A673 (cell line): ENCODE measurements around the gene TPM3. TPM values are rescaled to one million over a fixed set of nuclear protein-coding genes. Genes with fewer than 3 reads are reported as not detected.
"Not testable (repeated sequence)": the region's sequence is repeated elsewhere in the genome, so short reads cannot be mapped to it uniquely, and the experiment has no call there.

Experiments used
- BruUV-seq: library from RNA; stranded (reverse); fragments of 400-500 nt; replicated peaks from 2 replicates; lab custom pipeline; 2021; lab: Mats Ljungman, UMichigan
- CTCF ChIA-PET: fragments of 300-600 bp; sonication (Branson Sonifier 250); formaldehyde crosslinking; loops from one replicate; lab custom pipeline; 2022; ENCODE audit warnings: antibody characterized with exemption; lab: Charles Lee
- POLR2A ChIA-PET: fragments of 300-600 bp; sonication (Branson Sonifier 250); formaldehyde crosslinking; loops from one replicate; lab custom pipeline; 2022; ENCODE audit warnings: antibody characterized with exemption; ENCODE audit not compliant: low non-redundant PET; lab: Charles Lee
- DNase-seq: peaks from one replicate; pipeline ENCODE4 v3.0.0-alpha.2; 2015; ENCODE audit warnings: low spot score
- H3K27ac ChIP-seq: fragments of 200-600 bp; sonication (generic); 2 replicates; pipeline ENCODE4 v1.5.1; 2016; ENCODE audit warnings: mixed run types, low read depth, mild to moderate bottlenecking, mixed read lengths, antibody characterized with exemption, low read length; ENCODE audit not compliant: poor library complexity, severe bottlenecking
- H3K27me3 ChIP-seq: fragments of 200-600 bp; sonication (generic); replicated peaks from 2 replicates; pipeline ENCODE4 v1.6.1; 2017; ENCODE audit warnings: mixed run types, low read depth, mild to moderate bottlenecking, mixed read lengths, antibody characterized with exemption, low read length; ENCODE audit not compliant: insufficient read depth, poor library complexity
- H3K36me3 ChIP-seq: fragments of 200-600 bp; sonication (generic); 2 replicates; pipeline ENCODE4 v1.6.1; 2016; ENCODE audit warnings: mixed run types, mild to moderate bottlenecking, mixed read lengths, antibody characterized with exemption, low read length; ENCODE audit not compliant: insufficient read depth, poor library complexity, severe bottlenecking
- H3K4me1 ChIP-seq: fragments of 200-600 bp; sonication (generic); 2 replicates; pipeline ENCODE4 v1.6.1; 2017; ENCODE audit warnings: mixed run types, mild to moderate bottlenecking, mixed read lengths, antibody characterized with exemption, low read length; ENCODE audit not compliant: insufficient read depth, poor library complexity, severe bottlenecking
- H3K4me3 ChIP-seq: fragments of 200-600 bp; sonication (generic); 2 replicates; pipeline ENCODE4 v1.5.1; 2016; ENCODE audit warnings: low read depth, mixed run types, mild to moderate bottlenecking, mixed read lengths, low read length; ENCODE audit not compliant: poor library complexity, severe bottlenecking
- H3K9me3 ChIP-seq: fragments of 200-600 bp; sonication (generic); 2 replicates; pipeline ENCODE4 v1.6.1; 2016; ENCODE audit warnings: mixed run types, low read depth, mild to moderate bottlenecking, mixed read lengths, antibody characterized with exemption, low read length; ENCODE audit not compliant: poor library complexity, severe bottlenecking
- EZH2 ChIP-seq: fragments of 200-600 bp; sonication (generic); IDR thresholded peaks from 2 replicates; pipeline ENCODE4 v1.6.1; 2017; ENCODE audit warnings: borderline replicate concordance, low read depth, mild to moderate bottlenecking, mixed read lengths, antibody characterized with exemption, low read length; ENCODE audit not compliant: poor library complexity, severe bottlenecking
- intact Hi-C: fragments of 100-400 bp; cut with micrococcal nuclease; formaldehyde crosslinking; loops from one replicate; pipeline ENCODE4 v1.10.0; 2022; ENCODE audit not compliant: unreplicated experiment
- total RNA-seq: library from RNA; stranded (reverse); gene quantifications from 2 replicates; pipeline ENCODE4 v1.2.3, GENCODE V29; 2021
- TF ChIP-seq, protein P1 (sequence below): fragments of 300-800, 200-600 bp; sonication (generic); conservative IDR thresholded peaks from 2 replicates; pipeline ENCODE4 v1.5.1; 2017; ENCODE audit warnings: low read depth, mild to moderate bottlenecking, antibody characterized with exemption, low read length, moderate library complexity, mixed read lengths

TPM3 gene
- total RNA-seq, 1 experiment from 2014 or later = 746 TPM

GRCh38 chr1:154154053-154154452 is 37.8 kb downstream of the TPM3 start:
- Histone ChIP-seq H3K27me3 (no peaks in the 10 kb centered on the region), H3K27ac (no peak overlapping the region), H3K9me3 (no peaks in the 10 kb centered on the region), H3K36me3 (peaks cover 35% of the 10 kb centered on the region), H3K4me3 (no peak overlapping the region), H3K4me1 (peaks cover 6% of the 10 kb centered on the region)
- DNase-seq = no peak
- no TSS peak for BruUV-seq
- ChIA-PET POLR2A (no interaction called here), CTCF (no interaction called here)
- intact Hi-C loops = no loop called here
- TF ChIP-seq, protein P1, sequence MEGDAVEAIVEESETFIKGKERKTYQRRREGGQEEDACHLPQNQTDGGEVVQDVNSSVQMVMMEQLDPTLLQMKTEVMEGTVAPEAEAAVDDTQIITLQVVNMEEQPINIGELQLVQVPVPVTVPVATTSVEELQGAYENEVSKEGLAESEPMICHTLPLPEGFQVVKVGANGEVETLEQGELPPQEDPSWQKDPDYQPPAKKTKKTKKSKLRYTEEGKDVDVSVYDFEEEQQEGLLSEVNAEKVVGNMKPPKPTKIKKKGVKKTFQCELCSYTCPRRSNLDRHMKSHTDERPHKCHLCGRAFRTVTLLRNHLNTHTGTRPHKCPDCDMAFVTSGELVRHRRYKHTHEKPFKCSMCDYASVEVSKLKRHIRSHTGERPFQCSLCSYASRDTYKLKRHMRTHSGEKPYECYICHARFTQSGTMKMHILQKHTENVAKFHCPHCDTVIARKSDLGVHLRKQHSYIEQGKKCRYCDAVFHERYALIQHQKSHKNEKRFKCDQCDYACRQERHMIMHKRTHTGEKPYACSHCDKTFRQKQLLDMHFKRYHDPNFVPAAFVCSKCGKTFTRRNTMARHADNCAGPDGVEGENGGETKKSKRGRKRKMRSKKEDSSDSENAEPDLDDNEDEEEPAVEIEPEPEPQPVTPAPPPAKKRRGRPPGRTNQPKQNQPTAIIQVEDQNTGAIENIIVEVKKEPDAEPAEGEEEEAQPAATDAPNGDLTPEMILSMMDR = no peak
- no peak for TF ChIP-seq EZH2

DNA sequence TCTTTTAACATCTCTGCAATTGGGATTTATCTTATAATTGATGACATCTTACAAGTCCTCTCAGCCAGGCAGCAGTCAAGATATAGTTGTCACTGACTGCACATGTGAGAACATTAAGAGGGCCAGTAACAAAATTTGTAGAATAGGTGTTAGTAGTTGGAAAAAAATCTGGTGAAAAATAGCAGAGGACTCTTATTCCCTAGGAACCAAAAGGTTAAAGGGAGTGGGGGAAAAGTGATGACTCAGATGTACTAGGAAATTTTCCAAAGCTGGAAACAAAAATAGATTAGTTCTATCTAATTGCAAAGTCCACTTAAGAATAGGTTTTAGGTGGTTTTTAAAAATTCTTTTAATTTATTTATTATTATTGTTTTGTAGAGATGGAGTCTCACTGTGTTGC is 40.6 kb downstream of the TPM3 start:
- POLR2A ChIA-PET = no interaction called here
- TF ChIP-seq EZH2 = no peak
- TF ChIP-seq, protein P1 = no peak

GRCh38 chr1:154148807-154149206 is 43.1 kb downstream of the TPM3 start:
- intact Hi-C loops = no loop called here
- ChIA-PET CTCF (no interaction called here), POLR2A (no interaction called here)
- Histone ChIP-seq H3K4me3 (no peak overlapping the region), H3K9me3 (no peaks in the 10 kb centered on the region), H3K4me1 (no peaks in the 10 kb centered on the region), H3K27me3 (no peaks in the 10 kb centered on the region), H3K27ac (no peak overlapping the region), H3K36me3 (no peaks in the 10 kb centered on the region)
- no peak for TF ChIP-seq EZH2
- TF ChIP-seq, protein P1 = no peak
- no TSS peak for BruUV-seq
- no peak for DNase-seq

More for the DNA sequence above, 40.6 kb downstream of the TPM3 start:
- CTCF ChIA-PET = interaction anchor here (0.6 kb wide), 1 partner anchor 42 kb away, joined by 4 read pairs; no protein-coding TSS in a partner anchor
- Histone ChIP-seq H3K4me1 (no peaks in the 10 kb centered on the region), H3K27ac (no peak overlapping the region), H3K9me3 (no peaks in the 10 kb centered on the region), H3K27me3 (no peaks in the 10 kb centered on the region), H3K4me3 (no peak overlapping the region), H3K36me3 (peaks cover 12% of the 10 kb centered on the region)
- intact Hi-C loops = no loop called here
- no TSS peak for BruUV-seq
- DNase-seq = no peak

- CTCF ChIA-PET, H3K4me3 ChIP-seq, H3K9me3 ChIP-seq, H3K36me3 ChIP-seq, H3K27me3 ChIP-seq, DNase-seq, intact Hi-C loops, POLR2A ChIA-PET, H3K4me1 ChIP-seq, BruUV-seq, H3K27ac ChIP-seq: not testable (repeated sequence)
Observed at GRCh38 chr1:154147505-154147904, 44.4 kb downstream of the TPM3 start.
